CD4-positive, alpha-beta T cell (primary cell): Measurements from ENCODE around the gene DOCK4. TPM values are rescaled to one million over a fixed set of nuclear protein-coding genes. Genes with fewer than 3 reads are reported as not detected.

ENCODE experiments used
- ATAC-seq: fragments of 200-7000 bp; cut with Tn5 transposase; one replicate; pipeline ENCODE4 v1.10.0; 2022; ENCODE audit warnings: mild to moderate bottlenecking; ENCODE audit not compliant: poor library complexity
- CTCF ChIA-PET: fragments of 350-600 bp; sonication (Branson Sonifier 250); formaldehyde crosslinking; loops from one replicate; lab custom pipeline; 2021; ENCODE audit warnings: antibody characterized with exemption, inconsistent platforms; lab: Charles Lee
- POLR2A ChIA-PET: fragments of 350-600 bp; sonication (Branson Sonifier 250); formaldehyde crosslinking; loops from one replicate; lab custom pipeline; 2021; ENCODE audit warnings: antibody characterized with exemption, inconsistent platforms; lab: Charles Lee
- DNase-seq, 14 experiments: peaks; one replicate each; pipeline ENCODE4 v3.0.0-alpha.2; 2013 to 2020; ENCODE audit warnings: mixed read lengths in 2 of 14
- H3K27ac ChIP-seq, 2 donors: one replicate each; pipeline versions ENCODE4 v1.5.1 to v1.7.0; 2013; ENCODE audit warnings: low read length in 2 of 2, low read depth in 1 of 2, mild to moderate bottlenecking in 1 of 2
- H3K27me3 ChIP-seq, 2 experiments: 1 replicate in 1 of 2; 2 replicates in 1 of 2; pipeline versions ENCODE4 v1.6.1 to v1.7.0; 2013; ENCODE audit warnings: low read length in 2 of 2, control low read depth in 1 of 2, mild to moderate bottlenecking in 1 of 2, moderate library complexity in 1 of 2; ENCODE audit not compliant: insufficient read depth in 2 of 2, control insufficient read depth in 1 of 2
- H3K36me3 ChIP-seq: one replicate; pipeline ENCODE4 v1.6.1; 2013; ENCODE audit warnings: low read length, control low read depth; ENCODE audit not compliant: insufficient read depth
- H3K4me1 ChIP-seq: one replicate; pipeline ENCODE4 v1.6.1; 2013; ENCODE audit warnings: low read length, control low read depth; ENCODE audit not compliant: insufficient read depth
- H3K4me3 ChIP-seq: one replicate; pipeline ENCODE4 v1.5.1; 2013; ENCODE audit warnings: mild to moderate bottlenecking, low read length, moderate library complexity
- H3K9me3 ChIP-seq, 2 experiments: 1 replicate in 1 of 2; 2 replicates in 1 of 2; pipeline versions ENCODE4 v1.6.1 to v1.7.0; 2013; ENCODE audit warnings: low read length in 2 of 2, mild to moderate bottlenecking in 2 of 2, control low read depth in 1 of 2, moderate library complexity in 1 of 2; ENCODE audit not compliant: control insufficient read depth in 1 of 2, insufficient read depth in 1 of 2
- H3K27ac Mint-ChIP-seq: one replicate; pipeline ENCODE4 v1.8.0; 2020; ENCODE audit warnings: mixed read lengths
- H3K27me3 Mint-ChIP-seq: one replicate; pipeline ENCODE4 v1.8.0; 2021; ENCODE audit warnings: mixed read lengths
- H3K36me3 Mint-ChIP-seq: one replicate; pipeline ENCODE4 v1.8.0; 2021; ENCODE audit warnings: low read depth, mixed read lengths
- H3K4me1 Mint-ChIP-seq: one replicate; pipeline ENCODE4 v1.8.0; 2021; ENCODE audit warnings: low read depth, mixed read lengths
- H3K4me3 Mint-ChIP-seq: one replicate; pipeline ENCODE4 v1.8.0; 2020; ENCODE audit warnings: mild to moderate bottlenecking, mixed read lengths
- H3K9me3 Mint-ChIP-seq: one replicate; pipeline ENCODE4 v1.8.0; 2020; ENCODE audit warnings: mixed read lengths
- intact Hi-C, 2 experiments: fragments of 100-400 bp; cut with DNase I in 1 of 2; cut with micrococcal nuclease in 1 of 2; formaldehyde crosslinking; loops; one replicate each; pipeline versions ENCODE4 v1.15.1 to v1.9.0; 2023 to 2025; cut with DNase I, micrococcal nuclease
- total RNA-seq, 174 experiments: library from RNA in 2 of 174; stranded (reverse) in 2 of 174; gene quantifications; one replicate each; pipeline ENCODE4 v1.2.3 and lab custom pipeline; 2021 to 2026
- TF ChIP-seq, protein P1 (sequence below): fragments of 200-600 bp; IDR thresholded peaks from one replicate; pipeline ENCODE4 v1.8.0; 2022; ENCODE audit warnings: antibody characterized with exemption, mild to moderate bottlenecking

The DOCK4 gene
- total RNA-seq, 2 experiments from 2014 or later: 0.31 to 0.38 TPM

GRCh38 chr7:111858331-111858730, 347.9 kb downstream of the DOCK4 start:
- H3K4me1 Mint-ChIP-seq: no peaks in the 10 kb centered on the region
- H3K36me3 Mint-ChIP-seq: no peaks in the 10 kb centered on the region
- H3K27me3 ChIP-seq: no peaks in the 10 kb centered on the region
- no peaks in the 10 kb centered on the region for H3K4me1 ChIP-seq
- DNase-seq: no peak
- intact Hi-C loops: no loop called here
- H3K4me3 Mint-ChIP-seq: no peak overlapping the region
- no peak overlapping the region for H3K4me3 ChIP-seq
- H3K27me3 Mint-ChIP-seq: no peaks in the 10 kb centered on the region
- no peaks in the 10 kb centered on the region for H3K9me3 Mint-ChIP-seq
- POLR2A ChIA-PET: no interaction called here
- TF ChIP-seq, protein P1, sequence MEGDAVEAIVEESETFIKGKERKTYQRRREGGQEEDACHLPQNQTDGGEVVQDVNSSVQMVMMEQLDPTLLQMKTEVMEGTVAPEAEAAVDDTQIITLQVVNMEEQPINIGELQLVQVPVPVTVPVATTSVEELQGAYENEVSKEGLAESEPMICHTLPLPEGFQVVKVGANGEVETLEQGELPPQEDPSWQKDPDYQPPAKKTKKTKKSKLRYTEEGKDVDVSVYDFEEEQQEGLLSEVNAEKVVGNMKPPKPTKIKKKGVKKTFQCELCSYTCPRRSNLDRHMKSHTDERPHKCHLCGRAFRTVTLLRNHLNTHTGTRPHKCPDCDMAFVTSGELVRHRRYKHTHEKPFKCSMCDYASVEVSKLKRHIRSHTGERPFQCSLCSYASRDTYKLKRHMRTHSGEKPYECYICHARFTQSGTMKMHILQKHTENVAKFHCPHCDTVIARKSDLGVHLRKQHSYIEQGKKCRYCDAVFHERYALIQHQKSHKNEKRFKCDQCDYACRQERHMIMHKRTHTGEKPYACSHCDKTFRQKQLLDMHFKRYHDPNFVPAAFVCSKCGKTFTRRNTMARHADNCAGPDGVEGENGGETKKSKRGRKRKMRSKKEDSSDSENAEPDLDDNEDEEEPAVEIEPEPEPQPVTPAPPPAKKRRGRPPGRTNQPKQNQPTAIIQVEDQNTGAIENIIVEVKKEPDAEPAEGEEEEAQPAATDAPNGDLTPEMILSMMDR: no peak
- CTCF ChIA-PET: no interaction called here
- no peak overlapping the region for H3K27ac Mint-ChIP-seq
- H3K9me3 ChIP-seq: no peaks in the 10 kb centered on the region
- no peaks in the 10 kb centered on the region for H3K36me3 ChIP-seq
- ATAC-seq: no peak
- no peak overlapping the region for H3K27ac ChIP-seq

DNA sequence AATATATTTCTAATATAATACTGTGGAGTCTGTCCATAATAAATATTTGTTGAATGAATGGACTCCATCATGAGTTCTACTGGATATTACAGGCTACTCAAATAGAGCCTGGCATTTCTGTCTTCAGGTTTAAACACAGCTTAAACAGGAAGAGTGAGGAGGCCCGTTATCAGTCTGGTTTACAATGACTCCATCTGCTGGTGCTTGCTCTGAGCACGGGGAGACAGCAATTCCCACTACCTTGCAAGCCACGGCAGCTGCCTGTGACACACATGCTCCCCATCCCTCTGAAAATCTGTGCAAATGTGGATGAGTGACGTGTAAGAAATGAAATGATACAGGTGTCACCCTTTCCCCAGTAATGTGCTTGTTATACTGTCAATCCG, 350.4 kb downstream of the DOCK4 start:
- Mint-ChIP-seq H3K4me1 (no peaks in the 10 kb centered on the region), H3K4me3 (no peak overlapping the region), H3K36me3 (no peaks in the 10 kb centered on the region), H3K27me3 (no peaks in the 10 kb centered on the region), H3K9me3 (no peaks in the 10 kb centered on the region), H3K27ac (no peak overlapping the region)
- H3K36me3 ChIP-seq: no peaks in the 10 kb centered on the region
- ChIA-PET POLR2A (no interaction called here), CTCF (no interaction called here)
- DNase-seq: no peak
- H3K27me3 ChIP-seq: no peaks in the 10 kb centered on the region
- no peak overlapping the region for H3K27ac ChIP-seq
- no peak overlapping the region for H3K4me3 ChIP-seq
- TF ChIP-seq, protein P1: no peak
- intact Hi-C loops: no loop called here
- H3K9me3 ChIP-seq: peaks cover 0 to 5% of the 10 kb centered on the region in 2 experiments
- no peak for ATAC-seq
- H3K4me1 ChIP-seq: no peaks in the 10 kb centered on the region

- Mint-ChIP-seq H3K36me3 (no peaks in the 10 kb centered on the region), H3K9me3 (no peaks in the 10 kb centered on the region), H3K4me1 (no peaks in the 10 kb centered on the region), H3K27ac (no peak overlapping the region), H3K4me3 (no peak overlapping the region), H3K27me3 (no peaks in the 10 kb centered on the region)
- peaks cover 0 to 5% of the 10 kb centered on the region in 2 experiments for H3K9me3 ChIP-seq
- no peak overlapping the region for H3K27ac ChIP-seq
- intact Hi-C loops: no loop called here
- no peaks in the 10 kb centered on the region for H3K4me1 ChIP-seq
- DNase-seq: no peak
- H3K4me3 ChIP-seq: no peak overlapping the region
- ChIA-PET POLR2A (no interaction called here), CTCF (no interaction called here)
- TF ChIP-seq, protein P1: no peak
- ATAC-seq: no peak
- H3K27me3 ChIP-seq: no peaks in the 10 kb centered on the region
- no peaks in the 10 kb centered on the region for H3K36me3 ChIP-seq
Measured at GRCh38 chr7:111855161-111855841, 350.9 kb downstream of the DOCK4 start.
